IPS DF 19.7 (cell line): ENCODE measurements around the gene PODXL.

Experiments used
- DNase-seq: peaks from one replicate; pipeline ENCODE4 v3.0.0-alpha.2; 2013; ENCODE audit warnings: low read depth, low spot score

PODXL gene

GRCh38 chr7:131556053-131556908 is at the start of gene PODXL:
Gene PODXL (minus strand): TSS chr7:131556628. CDS start chr7:131556359, 269 bp downstream.
- DNase-seq, result no peak

- DNase-seq, result peak; percentile 98
Measured at GRCh38 chr7:131605280-131605878, 49.0 kb upstream of the PODXL start.

- peak; percentile 94 for DNase-seq
Measured at GRCh38 chr7:131604841-131605279, 48.4 kb upstream of the PODXL start.

- no peak for DNase-seq
Measured at GRCh38 chr7:131603932-131604331, 47.5 kb upstream of the PODXL start.

GRCh38 chr7:131602994-131603372 is 46.6 kb upstream of the PODXL start:
- DNase-seq, result no peak

GRCh38 chr7:131602304-131602993 is 46.0 kb upstream of the PODXL start:
- no peak for DNase-seq

- no peak for DNase-seq
Measured at GRCh38 chr7:131600085-131600881, 43.9 kb upstream of the PODXL start.

- DNase-seq, result no peak
Measured at GRCh38 chr7:131596785-131597184, 40.4 kb upstream of the PODXL start.

- no peak for DNase-seq
Measured at GRCh38 chr7:131595699-131596098, 39.3 kb upstream of the PODXL start.

GRCh38 chr7:131591687-131592319 is 35.4 kb upstream of the PODXL start:
- no peak for DNase-seq

GRCh38 chr7:131587315-131587923 is 31.0 kb upstream of the PODXL start:
- no peak for DNase-seq

GRCh38 chr7:131586759-131587158 is 30.3 kb upstream of the PODXL start:
- no peak for DNase-seq

GRCh38 chr7:131586259-131586658 is 29.8 kb upstream of the PODXL start:
- no peak for DNase-seq

- DNase-seq, result no peak
Measured at GRCh38 chr7:131583430-131583829, 27.0 kb upstream of the PODXL start.

GRCh38 chr7:131581241-131582051 is 25.0 kb upstream of the PODXL start:
- DNase-seq, result no peak

GRCh38 chr7:131578602-131579001 is 22.2 kb upstream of the PODXL start:
- DNase-seq, result no peak

- DNase-seq, result no peak
Measured at GRCh38 chr7:131574741-131575140, 18.3 kb upstream of the PODXL start.

- DNase-seq, result no peak
Measured at GRCh38 chr7:131570401-131570800, 14.0 kb upstream of the PODXL start.

- no peak for DNase-seq
Measured at GRCh38 chr7:131568970-131569369, 12.5 kb upstream of the PODXL start.

- no peak for DNase-seq
Measured at GRCh38 chr7:131568510-131568909, 12.1 kb upstream of the PODXL start.
